Measurements from ENCODE around the gene SLC34A3.

SLC34A3 gene

DNA sequence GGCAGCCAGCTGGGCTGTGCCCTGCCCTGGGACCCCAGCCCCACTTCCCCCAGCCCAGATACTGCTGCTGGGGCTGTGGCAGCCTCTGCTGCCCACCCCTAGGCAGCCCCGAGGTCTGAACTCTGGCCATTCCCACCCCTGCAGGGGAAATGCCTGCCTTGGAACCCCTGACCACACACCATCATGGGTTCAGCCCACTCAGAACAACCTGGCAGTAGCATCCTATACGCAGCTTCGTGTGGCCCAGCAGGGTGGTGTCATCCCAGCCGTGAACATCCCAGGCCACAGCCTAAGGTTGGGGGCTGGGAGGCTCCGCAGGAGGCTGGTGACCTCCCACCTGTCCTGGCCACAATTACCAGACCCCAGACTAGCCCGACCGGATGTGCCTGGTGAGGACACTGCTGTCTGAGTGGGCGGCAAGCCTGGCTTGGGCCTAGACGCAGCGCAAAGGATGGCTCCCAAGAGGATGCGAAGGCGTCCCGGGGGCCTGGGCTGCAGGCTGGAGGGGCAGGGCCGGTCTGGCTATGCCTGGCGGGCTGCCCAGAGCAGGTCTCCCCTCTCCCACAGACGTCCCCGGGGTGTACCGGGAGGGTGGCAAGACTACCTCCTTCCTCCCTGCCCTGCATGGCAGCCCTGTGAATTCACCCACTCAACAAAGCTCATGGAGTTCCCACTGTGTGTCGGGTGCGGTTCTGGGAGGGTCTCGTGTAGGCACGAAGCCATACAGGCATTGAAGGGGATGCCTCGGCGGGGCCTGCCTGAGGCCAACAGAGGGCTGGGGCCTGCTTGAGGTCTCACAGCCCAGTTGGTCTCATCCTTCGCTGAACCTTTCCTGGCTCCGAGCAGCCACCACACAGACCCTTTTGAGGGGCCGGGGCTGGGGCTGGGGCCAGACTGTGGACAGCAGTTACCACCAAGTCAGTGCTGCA lies 1.5 kb upstream of the SLC34A3 start:
- no peak for DNase-seq (ENCODE audit: low spot score)

GRCh38 chr9:137229903-137230704 lies 597 bp upstream of the SLC34A3 start:
- DNase-seq (ENCODE audit: low spot score): no peak

DNA sequence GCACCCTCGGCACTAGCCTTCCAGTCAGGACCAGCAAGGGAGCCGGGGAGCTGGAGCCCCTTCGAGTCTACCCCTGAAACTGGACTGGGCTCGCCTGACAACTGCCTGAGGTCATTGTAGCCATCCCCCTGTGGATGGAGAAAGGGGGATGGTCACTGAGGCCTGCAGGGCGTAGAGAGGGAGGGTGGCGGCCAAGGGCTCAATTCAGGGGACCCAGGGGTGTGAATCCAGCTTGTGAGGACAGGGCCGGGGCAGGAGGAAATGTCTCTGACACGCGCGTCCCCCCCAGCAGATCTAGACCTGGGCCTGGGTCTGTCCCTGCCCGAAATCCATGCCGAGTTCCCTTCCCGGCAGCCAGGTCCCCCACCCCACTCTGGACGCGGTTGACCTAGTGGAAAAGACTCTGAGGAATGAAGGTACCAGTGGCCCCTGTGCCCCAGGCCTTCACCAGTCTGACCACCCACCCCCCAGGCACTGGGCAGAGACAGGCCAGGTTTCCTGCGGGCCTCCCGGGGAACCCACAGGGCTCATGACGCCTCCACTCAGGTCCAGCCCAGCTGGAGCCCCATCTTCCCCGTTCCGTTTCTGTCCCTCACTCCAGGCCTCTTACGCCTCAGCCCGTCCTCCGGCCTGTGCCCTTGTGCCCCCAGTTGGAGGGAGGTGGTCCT lies 805 bp downstream of the SLC34A3 start:
- no peak for DNase-seq (ENCODE audit: low spot score)

DNA sequence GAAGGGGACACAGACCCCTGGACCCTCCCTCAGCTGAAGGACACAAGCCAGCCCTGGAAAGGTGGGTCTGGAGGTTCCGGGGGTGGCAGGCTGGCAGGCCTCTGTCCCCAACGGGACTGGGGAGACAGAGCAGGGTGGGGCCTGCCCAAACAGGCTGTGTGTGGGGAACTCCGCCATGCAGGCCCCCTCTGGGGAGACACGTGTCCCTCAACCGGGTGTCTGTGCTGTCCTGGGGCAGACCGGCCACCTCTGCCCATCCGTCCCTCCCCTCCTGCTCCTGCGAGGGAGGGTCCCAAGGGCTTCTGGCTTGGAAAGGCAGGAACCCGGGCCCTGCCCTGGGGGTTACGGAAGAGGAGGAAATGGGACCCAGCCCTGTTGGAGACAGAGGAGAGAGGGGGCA lies 1.4 kb downstream of the SLC34A3 start:
- DNase-seq (ENCODE audit: low spot score): no peak

GRCh38 chr9:137232510-137232909 lies 1.8 kb downstream of the SLC34A3 start:
- DNase-seq (ENCODE audit: low spot score): no peak

GRCh38 chr9:137233143-137233980 lies 2.7 kb downstream of the SLC34A3 start:
- DNase-seq (ENCODE audit: low spot score): no peak

GRCh38 chr9:137234055-137234697 lies 3.5 kb downstream of the SLC34A3 start:
- no peak for DNase-seq (ENCODE audit: low spot score)

DNA sequence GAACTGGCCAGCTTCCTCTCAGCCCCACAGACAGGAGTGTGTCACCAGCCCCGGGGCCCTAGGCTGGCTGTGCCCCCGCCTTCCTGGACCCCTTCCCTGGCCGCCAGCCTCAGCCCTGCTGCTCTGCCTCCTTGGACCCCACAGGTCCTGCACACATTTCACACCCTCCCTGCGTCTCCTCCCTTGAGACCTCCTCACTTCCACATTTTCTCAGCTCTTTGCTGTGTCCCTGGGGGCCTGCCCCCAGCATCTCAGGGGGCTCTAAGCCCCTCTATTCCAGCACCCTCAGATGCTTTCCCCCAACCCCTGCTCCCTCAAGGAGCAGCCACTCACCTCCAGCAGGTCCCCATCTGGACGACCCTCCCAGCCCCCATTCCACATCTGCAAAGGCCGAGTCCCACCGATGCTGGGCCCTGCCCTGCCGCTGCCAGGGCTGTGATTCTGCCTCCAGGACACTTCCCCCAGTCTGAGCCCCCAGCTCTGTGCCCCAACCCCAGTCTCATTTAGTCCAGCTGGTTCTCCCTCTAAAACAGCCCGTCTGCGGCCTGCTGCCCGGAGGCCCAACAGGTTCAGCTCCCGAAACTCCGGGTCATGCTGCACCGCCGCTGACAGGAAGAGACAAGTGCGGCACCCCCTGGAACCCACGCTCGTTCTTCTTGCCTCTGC lies 4.2 kb downstream of the SLC34A3 start:
- DNase-seq (ENCODE audit: low spot score): no peak

- DNase-seq (ENCODE audit: low spot score): no peak
Measured at GRCh38 chr9:137235424-137236237, 4.9 kb downstream of the SLC34A3 start.

- peak; percentile 89 for DNase-seq (ENCODE audit: low spot score)
Measured at GRCh38 chr9:137236238-137236935, 5.7 kb downstream of the SLC34A3 start.

DNA sequence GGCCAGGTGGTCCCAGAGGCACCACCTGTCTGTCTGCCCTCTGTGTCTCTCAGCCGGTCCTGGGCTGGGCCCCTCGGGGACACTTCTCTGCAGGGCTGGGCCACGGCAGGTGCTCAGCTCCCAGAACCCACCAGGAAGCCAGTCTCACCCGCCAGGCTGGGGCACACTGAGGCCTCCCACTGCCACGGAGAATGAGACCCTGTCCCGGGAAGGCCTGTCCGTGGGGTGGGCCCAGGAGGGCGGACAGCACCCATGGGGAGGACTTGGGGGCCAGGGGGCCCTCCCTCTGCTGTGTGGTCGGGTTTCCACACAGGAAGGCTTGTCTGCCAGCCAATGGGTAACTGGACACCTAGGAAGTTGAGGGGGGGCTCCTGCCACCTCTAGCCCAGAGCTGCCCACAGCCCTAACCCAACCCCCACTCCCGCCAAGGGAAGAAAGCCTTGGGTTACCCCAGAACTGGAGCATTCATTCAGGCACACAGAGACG lies 6.3 kb downstream of the SLC34A3 start:
- DNase-seq (ENCODE audit: low spot score): no peak

- DNase-seq (ENCODE audit: low spot score): no peak
Measured at GRCh38 chr9:137237759-137238726, 7.3 kb downstream of the SLC34A3 start.

DNA sequence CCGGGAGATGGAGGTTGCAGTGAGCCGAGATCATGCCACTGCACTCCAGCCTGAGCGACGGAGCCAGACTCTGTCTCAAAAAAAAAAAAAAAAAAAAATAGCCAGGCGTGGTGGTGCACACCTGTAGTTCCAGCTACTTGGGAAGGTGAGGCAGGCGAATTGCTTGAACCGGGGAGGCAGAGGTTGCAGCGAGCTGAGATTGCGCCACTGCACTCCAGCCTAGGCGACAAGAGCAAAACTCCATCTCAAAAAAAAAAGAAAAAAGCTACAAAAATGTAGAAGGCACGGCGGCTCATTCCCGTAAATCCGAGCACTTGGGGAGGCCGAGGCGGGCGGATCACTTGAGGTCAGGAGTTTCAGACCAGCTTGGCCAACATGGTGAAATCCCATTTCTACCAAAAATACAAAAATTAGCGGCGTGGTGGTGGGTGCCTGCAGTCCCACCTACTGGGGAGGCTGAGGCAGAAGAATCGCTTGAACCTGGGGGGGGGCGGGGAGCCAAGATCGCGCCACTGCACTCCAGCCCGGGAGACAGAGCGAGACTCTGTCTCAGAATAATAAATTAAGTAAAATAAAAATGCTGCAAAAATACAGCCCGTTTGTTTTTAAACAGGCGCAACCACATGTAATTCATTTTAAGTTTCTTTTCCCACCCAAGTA lies 9.0 kb downstream of the SLC34A3 start:
- peak; percentile 19 for DNase-seq (ENCODE audit: low spot score)

DNA sequence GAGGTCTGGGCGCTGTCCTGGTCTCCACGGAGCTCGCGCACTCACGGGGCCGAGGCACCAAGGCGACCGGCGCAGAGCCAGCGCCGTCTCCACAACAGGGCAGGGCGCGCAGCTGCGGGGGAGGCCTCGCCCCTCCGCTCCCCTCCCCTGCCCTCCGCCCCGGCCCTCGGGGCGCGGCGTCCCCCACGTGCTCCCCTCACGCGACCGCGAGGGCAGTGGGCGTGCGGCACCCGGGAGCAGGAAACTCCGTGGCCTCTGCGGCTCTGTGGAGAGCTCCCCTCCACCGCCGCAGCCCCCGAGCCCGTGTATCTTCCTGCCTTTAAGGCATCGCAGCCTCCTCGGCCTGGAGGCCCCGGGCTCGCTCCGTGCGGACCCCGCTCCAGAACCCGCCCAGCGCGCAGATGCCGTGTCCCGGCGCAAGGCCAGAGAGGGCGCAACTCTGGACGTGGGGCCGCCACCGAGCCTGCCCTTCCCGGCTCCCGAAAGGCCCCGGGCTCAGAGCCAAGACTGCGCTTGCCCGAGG lies 9.7 kb downstream of the SLC34A3 start:
- peak; percentile 74 for DNase-seq (ENCODE audit: low spot score)

GRCh38 chr9:137240841-137241489 lies 10.3 kb downstream of the SLC34A3 start, which contains the start of gene TUBB4B:
TSS of gene TUBB4B (plus strand) at chr9:137241287. CDS start at chr9:137241361, 74 bp downstream.
- DNase-seq (ENCODE audit: low spot score): peak; percentile 100

Measured in hematopoietic multipotent progenitor cell treated with erythropoietin and hydrocortisone succinate and interleukin-3 and kit ligand, for 15 days (in vitro differentiated cells).